Measurements from ENCODE around the gene NFU1.

DNA sequence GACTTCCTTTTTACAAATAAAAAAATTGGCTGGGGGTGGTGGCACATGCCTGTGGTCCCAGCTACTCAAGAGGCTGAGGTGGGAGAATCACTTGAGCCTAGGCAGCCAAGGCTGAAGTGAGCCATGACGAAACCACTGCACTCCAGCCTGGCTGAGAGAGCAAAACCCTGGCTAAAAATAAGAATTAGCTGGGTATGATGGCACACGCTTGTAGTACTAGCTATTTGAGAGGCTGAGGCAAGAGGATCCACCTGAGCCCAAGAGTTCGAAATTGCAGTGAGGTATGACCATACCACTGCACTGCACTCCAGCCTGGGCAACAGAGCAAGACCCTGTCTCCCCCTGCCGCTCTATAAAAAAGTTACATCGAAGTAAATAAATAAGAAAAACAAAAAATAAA, 83.9 kb downstream of the NFU1 start:
- TF ChIP-seq CEBPB (tag; IDR thresholded peaks at IDR 0.05) (no peak), HCFC1 (IDR thresholded peaks at IDR 0.05; ENCODE audit: low read depth, low read length) (no peak), ZZZ3 (IDR thresholded peaks at IDR 0.05) (no peak), RCOR1 (IDR thresholded peaks at IDR 0.05; ENCODE audit: borderline replicate concordance in 1 of 2, low read depth in 2 of 2, low read length in 2 of 2) (no peak), ZNF76 (CRISPR knock-in tag; IDR thresholded peaks at IDR 0.05; ENCODE audit: borderline replicate concordance) (no peak), CTCF (IDR thresholded peaks at IDR 0.05 in 2 of 3, conservative IDR thresholded peaks at IDR 0.05 in 1 of 3; ENCODE audit: insufficient read depth in 2 of 3, low read depth in 1 of 3, low read length in 3 of 3) (no peak), POLR2AphosphoS5 (IDR thresholded peaks at IDR 0.05; ENCODE audit: control insufficient read depth, insufficient read depth, low read depth, low read length) (no peak), STAT6 (CRISPR knock-in tag; IDR thresholded peaks at IDR 0.05) (no peak), EZH2 (IDR thresholded peaks at IDR 0.05; ENCODE audit: borderline replicate concordance, low read depth, low read length) (no peak), MTF1 (CRISPR knock-in tag; IDR thresholded peaks at IDR 0.05; ENCODE audit: borderline replicate concordance) (no peak), ELK1 (CRISPR knock-in tag; IDR thresholded peaks at IDR 0.05) (no peak)
- TF ChIP-seq, protein P1, sequence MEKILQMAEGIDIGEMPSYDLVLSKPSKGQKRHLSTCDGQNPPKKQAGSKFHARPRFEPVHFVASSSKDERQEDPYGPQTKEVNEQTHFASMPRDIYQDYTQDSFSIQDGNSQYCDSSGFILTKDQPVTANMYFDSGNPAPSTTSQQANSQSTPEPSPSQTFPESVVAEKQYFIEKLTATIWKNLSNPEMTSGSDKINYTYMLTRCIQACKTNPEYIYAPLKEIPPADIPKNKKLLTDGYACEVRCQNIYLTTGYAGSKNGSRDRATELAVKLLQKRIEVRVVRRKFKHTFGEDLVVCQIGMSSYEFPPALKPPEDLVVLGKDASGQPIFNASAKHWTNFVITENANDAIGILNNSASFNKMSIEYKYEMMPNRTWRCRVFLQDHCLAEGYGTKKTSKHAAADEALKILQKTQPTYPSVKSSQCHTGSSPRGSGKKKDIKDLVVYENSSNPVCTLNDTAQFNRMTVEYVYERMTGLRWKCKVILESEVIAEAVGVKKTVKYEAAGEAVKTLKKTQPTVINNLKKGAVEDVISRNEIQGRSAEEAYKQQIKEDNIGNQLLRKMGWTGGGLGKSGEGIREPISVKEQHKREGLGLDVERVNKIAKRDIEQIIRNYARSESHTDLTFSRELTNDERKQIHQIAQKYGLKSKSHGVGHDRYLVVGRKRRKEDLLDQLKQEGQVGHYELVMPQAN (IDR thresholded peaks at IDR 0.05; ENCODE audit: borderline replicate concordance): no peak
- TF ChIP-seq, protein P2, sequence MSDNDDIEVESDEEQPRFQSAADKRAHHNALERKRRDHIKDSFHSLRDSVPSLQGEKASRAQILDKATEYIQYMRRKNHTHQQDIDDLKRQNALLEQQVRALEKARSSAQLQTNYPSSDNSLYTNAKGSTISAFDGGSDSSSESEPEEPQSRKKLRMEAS (CRISPR knock-in tag; IDR thresholded peaks at IDR 0.05): no peak

Measured in K562 (cell line).